ENCODE measurements around the gene SLC26A2. TPM values are rescaled to one million over a fixed set of nuclear protein-coding genes. Genes with fewer than 3 reads are reported as not detected.

The SLC26A2 gene
- total and polyA plus RNA-seq, 2 of the 8 experiments (the other 6 are each of a cell fraction or from before 2014, with no cell fraction given) = 3.7 to 11.4 TPM

DNA sequence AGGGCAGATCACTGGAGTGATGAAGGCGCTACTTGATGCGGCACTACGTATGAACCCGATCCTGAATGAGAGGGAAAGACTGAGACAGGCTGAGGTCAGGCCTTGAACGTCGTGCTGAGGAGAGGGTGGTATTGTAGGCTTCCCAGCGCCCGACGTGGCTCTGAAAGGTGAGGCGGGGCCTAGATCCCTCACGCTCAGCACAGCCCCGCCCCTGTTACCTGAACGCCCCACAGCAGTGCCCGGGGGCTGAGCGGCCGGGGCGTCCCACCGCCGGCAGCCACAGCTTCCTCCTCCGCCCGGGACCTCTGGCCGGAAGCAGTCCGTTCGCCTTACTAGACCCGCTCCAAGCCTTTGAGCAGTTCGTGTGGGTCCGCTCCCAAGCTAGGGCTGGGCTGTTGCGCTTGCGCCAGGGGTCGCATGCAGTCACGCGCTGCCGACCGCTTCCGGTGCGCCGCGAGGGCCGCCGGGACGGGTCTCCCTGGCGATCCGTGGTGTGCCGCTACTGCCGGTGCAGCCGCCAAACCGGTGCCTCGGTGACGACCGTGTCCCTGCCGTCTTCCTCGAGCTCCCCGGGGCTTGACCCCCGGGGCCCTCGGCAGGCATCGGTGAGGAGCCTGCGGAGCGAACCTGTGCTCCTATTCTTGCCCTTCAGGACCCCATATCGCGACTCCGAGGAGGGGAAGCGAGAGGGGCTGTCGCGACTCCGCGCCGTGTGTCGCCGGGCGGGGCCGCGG, 39.9 kb downstream of the SLC26A2 start, which contains the start of the genes HMGXB3 and TIGD6 (continued):
- TF ChIP-seq JUN (IDR thresholded peaks at IDR 0.05; ENCODE audit: low read depth, low read length) (no peak), KDM4A (IDR thresholded peaks at IDR 0.05; ENCODE audit: low read depth, low read length, severe bottlenecking) (peak; percentile 75), POLR2AphosphoS5 (IDR thresholded peaks at IDR 0.05; ENCODE audit: low read depth, low read length) (no peak; the same call in 1 of the 2 replicates), EZH2 (IDR thresholded peaks at IDR 0.05; ENCODE audit: low read depth, low read length, severe bottlenecking) (no peak), ZNF274 (IDR thresholded peaks at IDR 0.05; ENCODE audit: borderline replicate concordance, extremely low read depth, low read length) (no peak), EGR1 (IDR thresholded peaks at IDR 0.05; ENCODE audit: borderline replicate concordance, low read depth, low read length) (no peak), MAX (IDR thresholded peaks at IDR 0.05) (peak; percentile 79), CTBP2 (IDR thresholded peaks at IDR 0.05; ENCODE audit: borderline replicate concordance, insufficient read depth, insufficient read length, low read length) (no peak), SP4 (IDR thresholded peaks at IDR 0.05; ENCODE audit: low read length) (peak; percentile 75), CBX8 (IDR thresholded peaks at IDR 0.05; ENCODE audit: borderline replicate concordance, low read depth, low read length) (no peak), TAF1 (IDR thresholded peaks at IDR 0.05; ENCODE audit: low read depth, low read length) (peak; percentile 87), SRF (IDR thresholded peaks at IDR 0.05; ENCODE audit: low read depth, low read length) (no peak; the same call in 1 of the 2 replicates), RXRA (IDR thresholded peaks at IDR 0.05; ENCODE audit: insufficient read depth, low read depth, low read length) (no peak), BACH1 (IDR thresholded peaks at IDR 0.05; ENCODE audit: low read length) (peak; percentile 99), HDAC6 (IDR thresholded peaks at IDR 0.05; ENCODE audit: low read depth, low read length) (no peak), CBX5 (IDR thresholded peaks at IDR 0.05; ENCODE audit: low read depth, low read length) (no peak), MAFK (IDR thresholded peaks at IDR 0.05; ENCODE audit: low read depth, low read length) (no peak), ASH2L (IDR thresholded peaks at IDR 0.05; ENCODE audit: low read length) (peak; percentile 86)
- TF ChIP-seq, protein P1, sequence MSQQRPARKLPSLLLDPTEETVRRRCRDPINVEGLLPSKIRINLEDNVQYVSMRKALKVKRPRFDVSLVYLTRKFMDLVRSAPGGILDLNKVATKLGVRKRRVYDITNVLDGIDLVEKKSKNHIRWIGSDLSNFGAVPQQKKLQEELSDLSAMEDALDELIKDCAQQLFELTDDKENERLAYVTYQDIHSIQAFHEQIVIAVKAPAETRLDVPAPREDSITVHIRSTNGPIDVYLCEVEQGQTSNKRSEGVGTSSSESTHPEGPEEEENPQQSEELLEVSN (IDR thresholded peaks at IDR 0.05) = peak; percentile 69
